Loucy (cell line): ENCODE results near the gene LRFN4.

Experiments used
- H2AFZ ChIP-seq: fragments of 200-600 bp; sonication (generic); 2 replicates; pipeline ENCODE4 v1.6.0; 2016; ENCODE audit warnings: antibody characterized with exemption, mild to moderate bottlenecking, low read length, moderate library complexity
- H3F3A ChIP-seq: fragments of 200-600 bp; 2 replicates; pipeline ENCODE4 v1.6.0; 2016; ENCODE audit warnings: antibody characterized with exemption, low read depth, mild to moderate bottlenecking
- H3K27me3 ChIP-seq: fragments of 200-600 bp; sonication (generic); 2 replicates; pipeline ENCODE4 v1.6.1; 2014; ENCODE audit warnings: low read length, mild to moderate bottlenecking; ENCODE audit not compliant: insufficient read depth, poor library complexity, severe bottlenecking
- H3K36me3 ChIP-seq: fragments of 200-600 bp; sonication (generic); 2 replicates; pipeline ENCODE4 v1.6.1; 2016; ENCODE audit warnings: low read length; ENCODE audit not compliant: insufficient read depth
- H3K4me1 ChIP-seq: fragments of 200-600 bp; sonication (generic); 2 replicates; pipeline ENCODE4 v1.5.1; 2014; ENCODE audit warnings: low read length, mild to moderate bottlenecking; ENCODE audit not compliant: insufficient read depth, poor library complexity, severe bottlenecking
- H3K4me2 ChIP-seq: fragments of 200-600 bp; sonication (generic); 2 replicates; pipeline ENCODE4 v1.6.0; 2014; ENCODE audit warnings: antibody characterized with exemption, low read length, low read depth, mild to moderate bottlenecking; ENCODE audit not compliant: poor library complexity, severe bottlenecking
- H3K4me3 ChIP-seq: fragments of 200-600 bp; sonication (generic); 2 replicates; pipeline ENCODE4 v1.5.1; 2014; ENCODE audit warnings: low read length, mild to moderate bottlenecking, mixed read lengths; ENCODE audit not compliant: poor library complexity, severe bottlenecking
- H3K79me2 ChIP-seq: fragments of 200-600 bp; sonication (generic); 2 replicates; pipeline ENCODE4 v1.6.1; 2014; ENCODE audit warnings: low read length; ENCODE audit not compliant: insufficient read depth
- H3K9ac ChIP-seq: fragments of 200-600 bp; sonication (generic); 2 replicates; pipeline ENCODE4 v1.6.0; 2014; ENCODE audit warnings: mild to moderate bottlenecking, low read depth, low read length, moderate library complexity; ENCODE audit not compliant: poor library complexity, severe bottlenecking
- H3K9me2 ChIP-seq: fragments of 200-600 bp; sonication (generic); replicated peaks from 2 replicates; pipeline ENCODE4 v1.6.1; 2016; ENCODE audit warnings: low read depth, low read length, mixed read lengths
- H3K9me3 ChIP-seq: fragments of 200-600 bp; sonication (generic); 2 replicates; pipeline ENCODE4 v1.6.1; 2014; ENCODE audit warnings: mild to moderate bottlenecking, antibody characterized with exemption, low read length, low read depth; ENCODE audit not compliant: insufficient read depth
- H4K20me1 ChIP-seq: fragments of 200-600 bp; sonication (generic); 2 replicates; pipeline ENCODE4 v1.6.0; 2014; ENCODE audit warnings: antibody characterized with exemption, low read length, mild to moderate bottlenecking; ENCODE audit not compliant: insufficient read depth, poor library complexity, severe bottlenecking
- EZH2phosphoT487 ChIP-seq: fragments of 200-600 bp; IDR thresholded peaks from 2 replicates; pipeline ENCODE4 v1.6.1; 2018; ENCODE audit warnings: antibody characterized with exemption, mild to moderate bottlenecking, moderate library complexity, borderline replicate concordance
- TF ChIP-seq, protein P1 (sequence below): fragments of 200-600 bp; sonication (generic); conservative IDR thresholded peaks from 2 replicates; pipeline ENCODE4 v1.5.1; 2014; ENCODE audit warnings: mild to moderate bottlenecking, antibody characterized with exemption, low read length

Gene LRFN4

DNA sequence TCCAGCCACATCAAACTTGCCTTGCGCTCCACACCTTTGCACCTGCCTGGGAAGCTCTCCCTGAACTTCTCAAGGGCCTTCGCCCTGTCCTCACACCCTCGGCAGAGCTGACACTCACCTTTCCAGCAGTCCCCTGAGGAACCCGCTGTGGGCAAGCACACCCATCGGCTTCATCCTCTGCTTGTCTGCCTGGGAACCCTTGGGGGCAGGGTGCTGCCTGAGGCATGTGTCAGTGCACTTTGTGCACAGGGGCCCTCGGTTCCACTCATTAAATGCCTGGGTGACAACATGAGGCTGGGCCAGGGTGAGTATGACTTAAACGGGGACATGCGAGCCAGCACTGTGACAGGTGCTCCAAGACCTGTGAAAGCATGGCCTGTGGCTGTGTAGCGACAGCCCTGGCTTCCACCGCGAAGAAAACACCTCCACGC lies 2.6 kb upstream of the LRFN4 start:
- no peaks in the 10 kb centered on the region for H3F3A ChIP-seq
- no peak overlapping the region for H3K4me2 ChIP-seq
- H2AFZ ChIP-seq: no peak overlapping the region
- peaks cover 21% of the 10 kb centered on the region for H3K4me1 ChIP-seq
- H3K4me3 ChIP-seq: no peak overlapping the region
- TF ChIP-seq, protein P1, sequence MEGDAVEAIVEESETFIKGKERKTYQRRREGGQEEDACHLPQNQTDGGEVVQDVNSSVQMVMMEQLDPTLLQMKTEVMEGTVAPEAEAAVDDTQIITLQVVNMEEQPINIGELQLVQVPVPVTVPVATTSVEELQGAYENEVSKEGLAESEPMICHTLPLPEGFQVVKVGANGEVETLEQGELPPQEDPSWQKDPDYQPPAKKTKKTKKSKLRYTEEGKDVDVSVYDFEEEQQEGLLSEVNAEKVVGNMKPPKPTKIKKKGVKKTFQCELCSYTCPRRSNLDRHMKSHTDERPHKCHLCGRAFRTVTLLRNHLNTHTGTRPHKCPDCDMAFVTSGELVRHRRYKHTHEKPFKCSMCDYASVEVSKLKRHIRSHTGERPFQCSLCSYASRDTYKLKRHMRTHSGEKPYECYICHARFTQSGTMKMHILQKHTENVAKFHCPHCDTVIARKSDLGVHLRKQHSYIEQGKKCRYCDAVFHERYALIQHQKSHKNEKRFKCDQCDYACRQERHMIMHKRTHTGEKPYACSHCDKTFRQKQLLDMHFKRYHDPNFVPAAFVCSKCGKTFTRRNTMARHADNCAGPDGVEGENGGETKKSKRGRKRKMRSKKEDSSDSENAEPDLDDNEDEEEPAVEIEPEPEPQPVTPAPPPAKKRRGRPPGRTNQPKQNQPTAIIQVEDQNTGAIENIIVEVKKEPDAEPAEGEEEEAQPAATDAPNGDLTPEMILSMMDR: no peak
- no peak for TF ChIP-seq EZH2phosphoT487
- H3K9me3 ChIP-seq: no peaks in the 10 kb centered on the region
- H3K36me3 ChIP-seq: no peaks in the 10 kb centered on the region
- peaks cover 32% of the 10 kb centered on the region for H3K79me2 ChIP-seq
- no peak overlapping the region for H3K9ac ChIP-seq
- no peaks in the 10 kb centered on the region for H3K9me2 ChIP-seq
- H3K27me3 ChIP-seq: no peaks in the 10 kb centered on the region
- H4K20me1 ChIP-seq: peaks cover 5% of the 10 kb centered on the region

DNA sequence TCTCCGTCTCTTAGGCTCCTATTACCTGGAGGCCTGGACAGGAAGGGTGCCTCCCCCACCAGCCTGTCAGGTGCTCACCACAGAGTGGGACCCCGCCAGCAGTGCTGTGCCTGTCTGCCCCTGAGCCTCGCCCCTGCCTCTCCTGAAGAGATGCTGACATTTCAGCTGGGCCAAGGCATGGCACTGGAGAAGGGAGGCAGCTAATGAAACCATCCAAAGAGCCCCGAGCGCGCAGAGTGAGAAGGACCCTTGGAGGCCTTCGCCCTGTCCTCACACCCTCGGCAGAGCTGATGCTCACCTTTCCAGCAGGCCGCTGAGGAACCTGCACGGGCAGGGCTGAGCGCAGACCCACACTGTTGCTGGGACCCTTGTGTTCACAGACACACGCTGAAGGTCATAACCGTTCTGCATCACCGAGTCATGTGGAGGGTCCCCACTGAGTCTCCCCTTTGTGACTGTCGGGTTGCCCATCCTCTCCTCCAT lies 2.1 kb upstream of the LRFN4 start:
- Histone ChIP-seq H3K4me3 (no peak overlapping the region), H3K4me1 (peaks cover 21% of the 10 kb centered on the region), H3K9me2 (no peaks in the 10 kb centered on the region), H3K4me2 (peak overlapping the region; percentile 88), H3F3A (no peaks in the 10 kb centered on the region), H3K79me2 (peaks cover 34% of the 10 kb centered on the region), H3K9ac (peak overlapping the region; percentile 98), H3K36me3 (no peaks in the 10 kb centered on the region), H2AFZ (no peak overlapping the region), H4K20me1 (peaks cover 7% of the 10 kb centered on the region), H3K27me3 (no peaks in the 10 kb centered on the region), H3K9me3 (no peaks in the 10 kb centered on the region)
- TF ChIP-seq EZH2phosphoT487: no peak
- TF ChIP-seq, protein P1: no peak

DNA sequence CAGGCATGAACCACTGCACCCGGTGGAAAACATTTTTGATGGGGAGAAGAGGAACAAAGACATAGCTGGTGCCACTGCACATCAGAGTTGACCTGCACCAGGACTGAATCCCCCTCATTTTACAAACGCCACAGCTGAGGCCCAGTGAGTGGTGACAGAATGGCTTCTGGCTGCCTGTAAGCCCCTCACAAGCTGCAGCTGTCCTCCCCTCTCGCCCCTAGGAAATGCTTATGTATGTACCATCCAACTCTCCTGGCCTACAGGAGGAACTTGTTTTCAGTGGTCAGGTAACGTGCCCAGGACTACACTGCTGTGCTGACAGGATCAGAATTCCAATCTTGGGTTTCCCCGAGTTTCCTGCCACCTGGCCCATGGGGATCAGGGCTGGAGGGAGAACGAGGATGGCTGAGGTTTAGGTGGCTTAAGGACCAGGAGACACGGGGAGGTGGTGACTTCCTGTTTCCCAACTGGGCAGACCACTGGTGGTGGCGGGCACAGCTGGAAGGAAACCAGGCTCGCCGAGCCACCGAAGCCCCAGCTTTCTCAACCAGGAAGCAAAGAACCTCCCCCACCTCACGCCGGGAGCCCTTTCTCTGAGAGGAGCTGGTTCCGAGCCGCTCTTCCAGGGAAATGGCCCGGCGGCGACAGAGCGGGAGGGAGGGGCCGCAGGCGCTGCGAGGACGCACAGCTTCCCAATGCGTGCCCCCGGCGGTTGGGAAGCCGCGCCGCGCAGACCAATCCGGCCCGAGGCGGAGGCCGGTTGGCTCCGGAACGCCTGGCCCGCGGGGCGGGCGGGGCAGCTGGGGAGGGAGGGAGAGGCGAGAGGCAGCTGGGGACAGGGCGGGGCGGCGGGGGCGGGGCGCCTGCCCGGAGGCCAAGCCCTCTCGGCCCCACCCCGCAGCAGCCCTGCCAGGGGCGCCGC lies 1.0 kb upstream of the LRFN4 start:
- Histone ChIP-seq H4K20me1 (peaks cover 9% of the 10 kb centered on the region), H3K4me3 (peak overlapping the region; percentile 88), H3K4me1 (peaks cover 21% of the 10 kb centered on the region), H3K9ac (peak overlapping the region; percentile 98), H2AFZ (peak overlapping the region; percentile 93), H3K79me2 (peaks cover 34% of the 10 kb centered on the region), H3K4me2 (peak overlapping the region; percentile 88), H3K27me3 (no peaks in the 10 kb centered on the region), H3F3A (no peaks in the 10 kb centered on the region), H3K9me3 (no peaks in the 10 kb centered on the region), H3K9me2 (no peaks in the 10 kb centered on the region), H3K36me3 (no peaks in the 10 kb centered on the region)
- TF ChIP-seq, protein P1: no peak
- TF ChIP-seq EZH2phosphoT487: no peak
